Gastrocnemius medialis (tissue), 4 donors: Measurements from ENCODE around the gene TMEM236. TPM values are rescaled to one million over a fixed set of nuclear protein-coding genes. Genes with fewer than 3 reads are reported as not detected.
A peak's percentile ranks its signal among the peaks of the same experiment; 100 is the strongest.

Experiments used
- ATAC-seq, 2 donors: fragments of 150-250 bp; one replicate each; pipeline ENCODE4 v1.9.1; 2016
- DNase-seq, 2 donors: peaks; one replicate each; pipeline ENCODE4 v3.0.0-alpha.2; 2019
- H3K27ac ChIP-seq, 4 donors: fragments of 200-600 bp; sonication (generic); 1 replicate in 1 of 4; 2 replicates in 3 of 4; pipeline ENCODE4 v1.5.1; 2016 to 2018; ENCODE audit warnings: mild to moderate bottlenecking in 2 of 4, moderate library complexity in 1 of 4
- H3K27me3 ChIP-seq, 3 donors: fragments of 200-600 bp; sonication (generic) in 2 of 3; 1 replicate in 1 of 3; 2 replicates in 2 of 3; pipeline versions ENCODE4 v1.5.1 to v1.6.0; 2016 to 2019; ENCODE audit warnings: mild to moderate bottlenecking in 1 of 3, moderate library complexity in 1 of 3
- H3K36me3 ChIP-seq, 2 donors: fragments of 200-600 bp; sonication (generic) in 1 of 2; one replicate each; pipeline ENCODE4 v1.5.1; 2017 to 2018
- H3K4me1 ChIP-seq, 2 donors: fragments of 200-600 bp; sonication (generic) in 1 of 2; one replicate each; pipeline ENCODE4 v1.5.1; 2016 to 2017; ENCODE audit warnings: mild to moderate bottlenecking in 2 of 2
- H3K4me3 ChIP-seq, 4 donors: fragments of 200-600 bp; sonication (generic) in 3 of 4; 1 replicate in 1 of 4; 2 replicates in 3 of 4; pipeline ENCODE4 v1.5.1; 2016 to 2019; ENCODE audit warnings: mild to moderate bottlenecking in 2 of 4
- H3K9me3 ChIP-seq, 3 donors: fragments of 200-600 bp; sonication (generic) in 2 of 3; 1 replicate in 1 of 3; 2 replicates in 2 of 3; pipeline ENCODE4 v1.5.1; 2016 to 2019
- CTCF ChIP-seq, 5 experiments: fragments of 450-650 bp in 3 of 5; fragments of 200-600 bp in 2 of 5; sonication (generic) in 2 of 5; IDR thresholded peaks in 4 of 5; conservative IDR thresholded peaks in 1 of 5; 1 replicate in 4 of 5; 2 replicates in 1 of 5; pipeline ENCODE4 v1.5.1; 2016 to 2019; ENCODE audit warnings: antibody characterized with exemption in 5 of 5, mild to moderate bottlenecking in 3 of 5, moderate library complexity in 3 of 5
- POLR2A ChIP-seq, 2 donors: fragments of 450-650 bp; IDR thresholded peaks; one replicate each; pipeline ENCODE4 v1.6.1; 2017; ENCODE audit warnings: antibody characterized with exemption in 2 of 2, mild to moderate bottlenecking in 2 of 2, moderate library complexity in 2 of 2
- in situ Hi-C, 4 donors: fragments of 200-750 bp; cut with MboI; loops; one replicate each; pipeline versions ENCODE4 v1.15.0 to v1.8.0; 2017; ENCODE audit warnings: low sequenced_read_pairs in 4 of 4
- intact Hi-C: fragments of 100-400 bp; cut with DNase I; formaldehyde crosslinking; loops from one replicate; pipeline ENCODE4 v1.15.1; 2023; ENCODE audit warnings: low total_unique reads
- total RNA-seq, 4 donors: library from RNA; depleted of rRNA; stranded (reverse); fragments of >200 nt; gene quantifications; one replicate each; pipeline versions ENCODE4 v1.1.0 to v1.2.3, GENCODE V29; 2016

The TMEM236 gene
- total RNA-seq, 4 donors from 2014 or later = 0.27 to 0.98 (median 0.64) TPM

GRCh38 chr10:17795083-17795482 is 43.1 kb downstream of the TMEM236 start:
- H3K27me3 ChIP-seq = no peaks in the 10 kb centered on the region
- H3K36me3 ChIP-seq = no peaks in the 10 kb centered on the region
- no peak overlapping the region for H3K4me3 ChIP-seq
- in situ Hi-C loops (no loop called here), intact Hi-C loops (no loop called here)
- DNase-seq (no peak), ATAC-seq (no peak)
- no peaks in the 10 kb centered on the region for H3K9me3 ChIP-seq
- H3K27ac ChIP-seq = no peak overlapping the region
- no peaks in the 10 kb centered on the region for H3K4me1 ChIP-seq
- TF ChIP-seq POLR2A (IDR thresholded peaks at IDR 0.05) = no peak
- no peak for TF ChIP-seq CTCF (IDR thresholded peaks at IDR 0.05 in 4 of 5, conservative IDR thresholded peaks at IDR 0.05 in 1 of 5)

- intact Hi-C loops (no loop called here), in situ Hi-C loops (no loop called here)
- Histone ChIP-seq H3K27me3 (no peaks in the 10 kb centered on the region), H3K9me3 (no peaks in the 10 kb centered on the region), H3K27ac (no peak overlapping the region), H3K4me1 (no peaks in the 10 kb centered on the region), H3K36me3 (no peaks in the 10 kb centered on the region), H3K4me3 (no peak overlapping the region)
- no peak for DNase-seq
- TF ChIP-seq POLR2A (IDR thresholded peaks at IDR 0.05) (no peak), CTCF (IDR thresholded peaks at IDR 0.05 in 4 of 5, conservative IDR thresholded peaks at IDR 0.05 in 1 of 5) (no peak)
- no peak for ATAC-seq
These were observed 44.0 kb downstream of the TMEM236 start for GRCh38 chr10:17795813-17796594.

- no peak overlapping the region for H3K27ac ChIP-seq
- intact Hi-C loops (no loop called here), in situ Hi-C loops (no loop called here)
- H3K4me3 ChIP-seq = no peak overlapping the region
- ATAC-seq (no peak), DNase-seq (no peak)
- no peaks in the 10 kb centered on the region for H3K36me3 ChIP-seq
- TF ChIP-seq CTCF (IDR thresholded peaks at IDR 0.05 in 4 of 5, conservative IDR thresholded peaks at IDR 0.05 in 1 of 5) (peak in 1 of 5 experiments; percentile 20), POLR2A (IDR thresholded peaks at IDR 0.05) (no peak)
- H3K9me3 ChIP-seq = no peaks in the 10 kb centered on the region
- no peaks in the 10 kb centered on the region for H3K27me3 ChIP-seq
- H3K4me1 ChIP-seq = no peaks in the 10 kb centered on the region
These were observed 49.5 kb downstream of the TMEM236 start for GRCh38 chr10:17801507-17801906.

- TF ChIP-seq CTCF (IDR thresholded peaks at IDR 0.05 in 4 of 5, conservative IDR thresholded peaks at IDR 0.05 in 1 of 5) = no peak
- no peak for TF ChIP-seq POLR2A (IDR thresholded peaks at IDR 0.05)
- no peak for ATAC-seq
- Histone ChIP-seq H3K27ac (no peak overlapping the region), H3K4me1 (no peaks in the 10 kb centered on the region), H3K9me3 (no peaks in the 10 kb centered on the region), H3K27me3 (no peaks in the 10 kb centered on the region), H3K4me3 (no peak overlapping the region), H3K36me3 (no peaks in the 10 kb centered on the region)
- intact Hi-C loops = no loop called here
- DNase-seq = no peak
- in situ Hi-C loops = no loop called here
These were observed 50.3 kb downstream of the TMEM236 start for GRCh38 chr10:17802350-17802749.
